Limb (tissue), 2 donors: Measurements from ENCODE around the gene MYF6.
"Not testable (repeated sequence)": the region's sequence is repeated elsewhere in the genome, so short reads cannot be mapped to it uniquely, and the experiment has no call there.

ENCODE experiments used
- DNase-seq, 2 donors: peaks; one replicate each; pipeline ENCODE4 v3.0.0-alpha.2; 2016; ENCODE audit errors: extremely low spot score in 2 of 2

The MYF6 gene

GRCh38 chr12:80707126-80707829, at the start of gene MYF6:
Gene MYF6, plus strand, starts transcription at chr12:80707634. Its CDS starts 86 bp downstream, at chr12:80707720.
- DNase-seq = no peak

- no peak for DNase-seq
These were observed 47.8 kb upstream of the MYF6 start for GRCh38 chr12:80659512-80660063.

GRCh38 chr12:80662586-80662985, 44.8 kb upstream of the MYF6 start:
- no peak for DNase-seq

GRCh38 chr12:80670214-80670613, 37.2 kb upstream of the MYF6 start:
- no peak for DNase-seq

GRCh38 chr12:80676042-80676636, 31.3 kb upstream of the MYF6 start:
- DNase-seq = not testable (repeated sequence)

- DNase-seq = no peak
These were observed 30.6 kb upstream of the MYF6 start for GRCh38 chr12:80676856-80677255.

DNA sequence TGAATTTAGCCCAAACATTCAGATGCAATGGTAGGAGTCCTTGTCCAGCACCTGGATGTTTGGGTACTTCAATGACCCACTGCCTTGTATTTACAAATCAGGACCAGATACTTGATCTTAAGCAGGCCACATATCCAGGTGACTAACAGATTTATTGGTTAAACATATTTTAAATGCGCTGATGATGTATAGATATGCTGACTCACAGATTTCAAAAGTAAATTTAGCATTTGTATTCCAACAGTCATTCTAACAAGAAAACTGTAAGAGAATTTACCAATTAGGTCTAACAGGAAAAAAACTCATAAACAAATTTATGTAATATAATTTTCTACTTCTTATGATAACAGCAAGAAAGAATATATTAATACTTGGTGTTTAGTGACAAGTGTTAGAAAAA, 29.4 kb upstream of the MYF6 start:
- DNase-seq = no peak

DNA sequence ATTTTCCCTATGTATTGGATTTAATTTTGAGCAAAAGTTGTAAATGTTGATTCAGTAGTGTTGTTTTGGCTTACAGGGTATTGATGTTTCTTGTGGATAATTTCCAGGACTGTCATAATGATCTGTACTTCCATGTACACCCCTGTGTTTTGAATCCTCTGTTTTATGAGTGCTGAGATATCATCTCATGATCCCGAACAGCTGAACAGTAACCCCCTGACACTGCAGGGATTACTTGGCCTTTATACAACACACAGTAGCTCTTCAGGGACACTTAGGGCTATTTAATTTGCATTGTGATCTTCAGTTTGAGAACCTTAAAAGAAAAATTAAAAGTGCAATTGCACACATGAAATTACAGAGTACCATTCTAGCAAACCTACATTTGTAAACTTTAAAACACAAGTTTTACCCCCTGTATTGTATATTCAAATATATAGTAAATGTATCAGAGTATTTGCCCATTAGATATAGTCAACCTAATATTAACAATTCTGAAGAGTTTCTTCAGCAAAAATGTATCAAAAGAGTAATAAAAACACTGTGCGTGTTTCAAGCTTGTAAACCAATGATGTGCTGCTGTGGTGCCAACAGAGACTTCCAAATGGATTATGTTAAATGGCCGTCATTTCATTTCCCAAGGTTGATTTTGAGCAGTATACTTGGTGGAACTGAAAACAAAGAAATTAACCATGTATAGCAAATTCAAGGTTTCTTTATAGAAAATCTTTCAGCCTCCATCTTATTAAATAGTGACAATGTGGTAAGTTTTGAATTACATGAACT, 27.9 kb upstream of the MYF6 start:
- no peak for DNase-seq

DNA sequence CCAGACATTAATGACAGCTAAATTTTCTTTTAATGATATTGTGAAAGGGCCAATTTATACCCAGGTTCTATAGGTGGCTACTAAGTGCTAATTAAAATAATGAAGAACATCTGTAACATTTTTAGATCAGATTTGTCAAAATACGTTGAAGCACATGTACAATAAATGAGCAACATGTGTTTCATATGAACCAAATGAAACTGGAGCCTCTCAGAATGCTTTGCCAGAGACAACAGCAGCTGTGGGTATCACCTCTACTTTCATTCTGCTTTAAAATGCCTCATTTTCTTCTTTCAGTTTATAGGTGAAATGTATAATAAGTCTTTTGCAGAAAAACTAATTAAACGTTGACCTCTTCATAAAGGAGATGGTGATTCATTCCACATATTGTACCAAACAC, 26.1 kb upstream of the MYF6 start:
- peak in 1 of 2 donors; percentile 44 for DNase-seq

- no peak for DNase-seq
These were observed 25.6 kb upstream of the MYF6 start for GRCh38 chr12:80681786-80682185.

DNA sequence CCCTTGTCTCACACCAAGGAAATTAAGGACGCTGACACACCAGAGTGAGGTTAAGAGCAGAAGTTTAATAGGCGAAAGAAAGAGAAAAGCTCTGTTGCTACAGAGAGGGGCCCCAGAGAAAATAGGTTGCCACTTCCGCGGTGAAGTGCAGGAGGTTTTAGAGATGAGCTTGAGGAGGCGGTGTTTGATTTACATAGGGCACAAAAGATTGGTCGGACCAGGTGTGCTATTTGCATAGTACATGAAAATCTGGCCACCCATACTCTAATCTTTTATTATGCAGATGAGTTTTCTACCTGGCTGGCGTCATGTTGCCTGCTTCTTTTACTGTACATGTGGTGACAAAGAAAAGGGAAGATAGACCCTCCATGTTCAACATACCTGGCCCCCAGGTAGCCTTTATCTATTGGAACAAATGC, 23.3 kb upstream of the MYF6 start:
- DNase-seq = no peak

- no peak for DNase-seq
These were observed 17.3 kb upstream of the MYF6 start for GRCh38 chr12:80690090-80690489.

DNA sequence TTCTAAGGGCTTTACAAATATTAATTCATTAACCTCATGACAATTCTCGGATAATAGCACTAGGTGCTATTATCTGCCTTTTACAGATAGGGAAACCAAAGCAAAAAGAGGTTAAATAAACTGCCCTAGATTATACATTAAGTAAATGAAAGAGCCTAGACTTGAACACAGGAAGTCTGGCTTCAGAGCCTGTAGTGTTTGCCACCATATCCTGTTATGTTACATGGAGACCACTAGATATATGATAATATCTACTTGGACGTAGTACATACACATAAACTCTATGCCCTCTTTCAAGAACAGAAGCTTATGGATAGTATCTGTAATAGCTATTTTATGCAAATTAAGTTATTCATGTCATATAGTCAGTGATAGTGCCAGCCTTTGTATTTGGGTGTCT, 16.9 kb upstream of the MYF6 start:
- no peak for DNase-seq

GRCh38 chr12:80692114-80692513, 15.3 kb upstream of the MYF6 start:
- DNase-seq = no peak

DNA sequence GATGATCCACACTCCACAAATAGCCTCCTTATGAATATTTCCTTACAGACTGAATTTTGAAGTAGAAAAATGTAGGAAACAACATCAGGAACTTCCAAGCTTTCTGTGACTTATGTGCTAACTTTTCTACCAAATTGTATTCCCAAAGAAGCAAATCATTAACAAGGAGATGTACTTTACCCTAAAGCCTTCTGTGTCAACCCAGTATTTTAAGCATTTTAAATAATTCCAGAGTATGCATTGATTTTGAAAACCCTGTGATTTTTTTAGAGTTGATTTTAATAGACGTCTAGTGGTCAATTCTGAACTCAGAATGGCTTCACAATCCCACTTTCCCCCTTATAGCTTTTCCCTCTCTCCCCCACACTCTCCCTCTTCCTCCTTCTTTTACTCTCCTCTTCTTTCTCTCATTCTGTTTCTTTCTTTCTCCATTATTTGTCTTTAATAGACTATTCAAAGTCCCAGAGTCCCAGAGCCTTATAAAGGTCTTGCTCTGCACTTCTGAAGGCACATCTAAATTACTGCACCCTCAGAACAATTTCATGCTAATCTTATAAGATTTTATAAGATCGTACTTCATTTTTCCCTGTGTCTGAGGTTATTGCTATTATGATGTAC, 10.1 kb upstream of the MYF6 start:
- no peak for DNase-seq

GRCh38 chr12:80698256-80698655, 9.2 kb upstream of the MYF6 start:
- no peak for DNase-seq

- DNase-seq = no peak
These were observed 8.4 kb upstream of the MYF6 start for GRCh38 chr12:80698847-80699542.

DNA sequence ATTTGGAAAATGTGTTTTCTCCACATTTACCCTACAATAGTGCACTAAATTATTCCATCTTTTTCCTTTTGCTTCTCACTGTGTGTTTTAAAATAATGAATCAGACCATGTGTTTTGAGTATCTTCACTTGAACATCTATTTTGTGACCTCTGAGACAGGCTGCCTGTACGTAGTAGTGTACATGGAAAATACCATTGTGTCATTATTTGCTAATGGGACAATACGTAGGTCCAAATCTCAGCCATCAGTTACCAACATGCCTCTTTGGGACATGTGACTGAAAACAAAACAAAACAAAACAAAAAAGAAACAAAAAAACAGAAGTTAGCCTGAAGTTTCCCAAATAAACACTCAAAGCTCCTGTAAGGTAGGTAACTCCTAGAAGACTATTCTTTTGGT, 7.1 kb upstream of the MYF6 start:
- DNase-seq = no peak

- no peak for DNase-seq
These were observed 6.0 kb upstream of the MYF6 start for GRCh38 chr12:80701388-80701787.

- DNase-seq = no peak
These were observed 4.3 kb upstream of the MYF6 start for GRCh38 chr12:80702889-80703805.
